LNCaP clone FGC (cell line): Measurements from ENCODE around the gene PDE11A.
A peak's percentile ranks its signal among the peaks of the same experiment; 100 is the strongest.

ENCODE experiments used
- DNase-seq: peaks from one replicate; pipeline ENCODE4 v3.0.0-alpha.2; 2011; ENCODE audit warnings: low read depth
- H3K4me3 ChIP-seq: 2 replicates; pipeline ENCODE4 v1.5.1; 2011; ENCODE audit warnings: mild to moderate bottlenecking, low read depth, low read length, control low read depth
- CTCF ChIP-seq: IDR thresholded peaks from 2 replicates; pipeline ENCODE4 v1.5.1; 2012; ENCODE audit warnings: mild to moderate bottlenecking; ENCODE audit not compliant: control insufficient read depth, insufficient read depth; ENCODE audit errors: extremely low read depth

The PDE11A gene

GRCh38 chr2:177908824-177909223 is 163.8 kb downstream of the PDE11A start:
- no peak for DNase-seq
- no peak for TF ChIP-seq CTCF
- H3K4me3 ChIP-seq: no peak overlapping the region

- no peak for TF ChIP-seq CTCF
- DNase-seq: no peak
- no peak overlapping the region for H3K4me3 ChIP-seq
Observed at GRCh38 chr2:177908182-177908581, 164.4 kb downstream of the PDE11A start.

GRCh38 chr2:177906041-177906718 is 166.4 kb downstream of the PDE11A start:
- peak; percentile 14 for DNase-seq
- TF ChIP-seq CTCF: peak; percentile 89
- H3K4me3 ChIP-seq: no peak overlapping the region

- no peak for DNase-seq
- no peak overlapping the region for H3K4me3 ChIP-seq
- no peak for TF ChIP-seq CTCF
Observed at GRCh38 chr2:177905640-177906039, 166.9 kb downstream of the PDE11A start.

- no peak for TF ChIP-seq CTCF
- H3K4me3 ChIP-seq: no peak overlapping the region
- no peak for DNase-seq
Observed at GRCh38 chr2:177902395-177903163, 170.0 kb downstream of the PDE11A start.

GRCh38 chr2:177900082-177900481 is 172.5 kb downstream of the PDE11A start:
- H3K4me3 ChIP-seq: no peak overlapping the region
- DNase-seq: no peak
- TF ChIP-seq CTCF: no peak
